Activated T-cell treated with anti-CD3 and anti-CD28 coated beads, Interleukin-2, amount 50 U/mL, for 4 hours (primary cell): ENCODE data around the gene TMC7. TPM values are rescaled to one million over a fixed set of nuclear protein-coding genes. Genes with fewer than 3 reads are reported as not detected.

Experiments used
- ATAC-seq, 2 donors: fragments of 200-7000 bp; cut with Tn5 transposase; one replicate each; pipeline ENCODE4 v1.10.0; 2021
- DNase-seq: peaks from one replicate; pipeline ENCODE4 v3.0.0-alpha.2; 2020
- H3K27me3 Mint-ChIP-seq: one replicate; pipeline ENCODE4 v1.8.0; 2021; ENCODE audit warnings: low read depth, mixed read lengths
- H3K36me3 Mint-ChIP-seq: one replicate; pipeline ENCODE4 v1.8.0; 2022; ENCODE audit warnings: mixed read lengths; ENCODE audit not compliant: insufficient read depth
- H3K4me1 Mint-ChIP-seq: one replicate; pipeline ENCODE4 v1.8.0; 2021; ENCODE audit warnings: low read depth, mixed read lengths
- H3K4me3 Mint-ChIP-seq: one replicate; pipeline ENCODE4 v1.8.0; 2021; ENCODE audit warnings: mild to moderate bottlenecking, moderate library complexity, mixed read lengths
- H3K9me3 Mint-ChIP-seq: one replicate; pipeline ENCODE4 v1.8.0; 2021; ENCODE audit warnings: mixed read lengths
- total RNA-seq, 3 donors: library from RNA; stranded (reverse); gene quantifications; one replicate each; pipeline ENCODE4 v1.2.1, GENCODE V29; 2021

TMC7 gene
- total RNA-seq, 3 donors from 2014 or later, result not detected

DNA sequence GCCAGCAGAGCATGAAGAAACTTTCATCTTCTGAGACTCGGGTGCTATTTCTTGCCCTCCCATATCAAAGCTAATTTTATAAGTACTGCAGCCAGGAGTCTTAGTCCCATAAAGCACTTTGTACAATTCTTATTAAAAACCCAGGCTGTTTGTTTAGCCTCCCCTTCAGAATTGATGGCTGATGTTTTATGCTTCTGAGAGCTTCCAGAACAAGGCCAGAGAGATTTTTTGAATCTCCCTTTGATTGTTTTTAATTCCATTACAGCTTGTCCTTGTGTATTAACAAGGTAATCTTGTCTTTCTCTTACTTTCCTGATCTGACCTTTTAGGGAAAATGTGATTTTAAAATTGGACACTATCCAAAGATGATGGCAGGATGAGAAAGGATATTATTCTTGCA lies 99.9 kb downstream of the TMC7 start:
- peaks cover 5% of the 10 kb centered on the region for H3K27me3 Mint-ChIP-seq
- no peak for ATAC-seq
- peaks cover 21% of the 10 kb centered on the region for H3K36me3 Mint-ChIP-seq

DNA sequence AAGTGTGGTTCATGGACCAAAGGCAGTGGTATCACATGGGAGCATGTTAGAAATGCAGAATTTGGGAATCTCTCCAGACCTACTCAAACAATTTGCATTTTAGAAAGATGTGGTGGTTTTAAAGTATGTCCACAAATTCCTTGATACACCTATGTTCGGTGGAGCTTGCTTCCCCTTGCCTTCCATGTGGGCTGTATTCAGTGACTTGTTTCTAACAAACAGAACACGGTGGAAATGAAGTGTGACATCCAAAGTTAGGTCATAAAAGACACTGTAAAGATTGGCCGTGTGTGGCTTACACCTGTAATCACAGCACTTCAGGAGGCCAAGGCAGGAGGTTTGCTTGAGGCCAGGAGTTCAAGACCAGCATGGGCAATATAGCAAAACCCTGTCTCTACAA lies 100.4 kb downstream of the TMC7 start:
- peaks cover 5% of the 10 kb centered on the region for H3K27me3 Mint-ChIP-seq
- H3K36me3 Mint-ChIP-seq, result peaks cover 17% of the 10 kb centered on the region
- DNase-seq (no peak), ATAC-seq (no peak)
- H3K4me1 Mint-ChIP-seq, result peaks cover 5% of the 10 kb centered on the region
- H3K9me3 Mint-ChIP-seq, result no peaks in the 10 kb centered on the region
- no peak overlapping the region for H3K4me3 Mint-ChIP-seq

More for the DNA sequence above, 99.9 kb downstream of the TMC7 start:
- no peak for DNase-seq
- Mint-ChIP-seq H3K4me1 (peaks cover 5% of the 10 kb centered on the region), H3K9me3 (no peaks in the 10 kb centered on the region), H3K4me3 (no peak overlapping the region)

DNA sequence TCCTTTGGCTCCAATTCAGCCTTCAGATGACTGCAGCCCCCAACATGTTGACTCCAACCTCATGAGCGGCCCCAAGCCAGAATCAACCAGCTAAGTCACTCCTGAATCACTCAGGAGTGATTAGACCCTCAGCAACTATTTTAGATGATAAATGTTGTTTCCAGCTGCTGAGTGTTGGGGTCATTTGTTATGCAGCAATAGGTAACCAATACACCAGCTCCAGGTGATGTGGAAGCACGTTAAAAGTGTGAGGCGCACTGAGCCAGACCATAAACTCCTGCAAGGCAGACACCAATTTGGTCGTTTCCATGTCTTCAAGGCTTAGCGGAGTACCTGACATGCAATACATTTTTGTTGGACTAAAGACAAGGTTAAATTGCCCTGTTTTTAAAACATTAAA lies 101.1 kb downstream of the TMC7 start:
- ATAC-seq, result no peak
- H3K4me3 Mint-ChIP-seq, result no peak overlapping the region
- DNase-seq, result no peak
- H3K9me3 Mint-ChIP-seq, result no peaks in the 10 kb centered on the region
- H3K27me3 Mint-ChIP-seq, result peaks cover 5% of the 10 kb centered on the region
- H3K36me3 Mint-ChIP-seq, result peaks cover 14% of the 10 kb centered on the region
- peaks cover 5% of the 10 kb centered on the region for H3K4me1 Mint-ChIP-seq

DNA sequence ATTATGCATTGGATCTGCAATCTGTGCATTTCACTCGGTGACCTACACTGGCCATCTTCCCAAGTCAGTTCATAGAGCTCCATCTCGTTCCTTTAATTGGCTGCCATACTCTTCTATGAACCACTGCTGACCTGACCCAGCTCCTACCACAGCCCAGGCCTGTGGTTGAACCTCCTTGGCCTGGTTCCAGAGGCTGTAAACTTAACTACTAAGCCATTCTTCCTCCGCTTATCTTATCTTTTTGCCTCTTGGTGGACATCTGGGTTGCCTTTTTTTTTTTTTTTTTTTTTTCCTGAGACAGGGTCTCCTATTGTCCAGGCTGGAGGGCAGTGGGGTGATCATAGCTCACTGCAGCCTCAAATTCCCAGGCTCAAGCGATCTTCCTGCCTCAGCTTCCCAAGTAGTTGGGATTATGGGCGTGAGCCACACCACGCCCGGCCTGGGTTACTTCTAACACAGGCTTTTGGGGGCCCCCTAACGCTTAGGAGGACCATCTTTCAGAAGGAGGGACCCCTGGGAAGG lies 102.0 kb downstream of the TMC7 start:
- Mint-ChIP-seq H3K36me3 (peaks cover 12% of the 10 kb centered on the region), H3K9me3 (no peaks in the 10 kb centered on the region), H3K27me3 (peaks cover 5% of the 10 kb centered on the region), H3K4me3 (no peak overlapping the region), H3K4me1 (peaks cover 5% of the 10 kb centered on the region)
- no peak for DNase-seq
- no peak for ATAC-seq

DNA sequence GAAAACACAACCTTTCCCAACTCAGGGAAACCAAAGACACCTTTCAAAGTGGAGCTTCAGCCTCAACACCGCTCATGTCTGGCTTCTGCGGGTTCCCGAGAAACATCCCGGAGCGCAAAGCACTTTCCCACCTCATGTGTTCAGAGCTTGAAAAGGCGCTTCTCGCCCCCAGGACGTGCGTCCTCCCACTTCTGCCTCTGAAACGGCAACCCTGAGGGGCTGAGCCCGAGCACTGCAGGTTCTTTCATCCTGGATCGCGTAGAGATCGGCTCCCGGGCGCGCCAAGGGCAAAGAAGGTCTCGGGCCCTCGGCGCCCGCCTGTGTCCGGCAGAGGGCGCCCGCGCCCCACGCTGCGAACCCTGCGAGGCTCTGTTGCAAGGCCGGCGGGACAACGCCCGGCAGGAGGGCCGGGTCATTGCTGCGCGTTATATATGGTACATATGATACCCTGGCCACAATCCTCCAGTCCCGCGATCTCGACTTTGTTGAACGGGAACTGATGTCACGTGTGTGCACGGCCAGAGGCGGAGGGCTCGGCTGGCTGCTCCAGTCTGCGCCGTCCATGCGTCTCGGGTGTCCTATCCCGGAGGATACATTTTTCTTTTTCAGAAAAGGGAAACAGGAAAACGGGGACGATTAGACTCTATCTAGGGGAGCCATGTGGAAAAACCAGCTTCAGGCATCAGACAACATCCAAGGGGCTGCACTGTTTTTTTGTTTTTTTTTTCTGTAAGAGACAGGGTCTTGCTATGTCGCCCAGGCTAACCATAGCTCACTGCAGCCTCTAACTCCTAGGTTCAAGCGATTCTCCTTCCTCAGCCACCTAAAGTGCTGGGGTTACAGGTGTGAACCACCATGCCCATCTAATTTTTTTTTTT lies 102.8 kb downstream of the TMC7 start:
- Mint-ChIP-seq H3K27me3 (peaks cover 5% of the 10 kb centered on the region), H3K9me3 (peaks cover 1% of the 10 kb centered on the region), H3K4me1 (peaks cover 5% of the 10 kb centered on the region), H3K4me3 (peak overlapping the region; percentile 54), H3K36me3 (peaks cover 5% of the 10 kb centered on the region)
- peak; percentile 72 for DNase-seq
- ATAC-seq, result peak; percentile 99

DNA sequence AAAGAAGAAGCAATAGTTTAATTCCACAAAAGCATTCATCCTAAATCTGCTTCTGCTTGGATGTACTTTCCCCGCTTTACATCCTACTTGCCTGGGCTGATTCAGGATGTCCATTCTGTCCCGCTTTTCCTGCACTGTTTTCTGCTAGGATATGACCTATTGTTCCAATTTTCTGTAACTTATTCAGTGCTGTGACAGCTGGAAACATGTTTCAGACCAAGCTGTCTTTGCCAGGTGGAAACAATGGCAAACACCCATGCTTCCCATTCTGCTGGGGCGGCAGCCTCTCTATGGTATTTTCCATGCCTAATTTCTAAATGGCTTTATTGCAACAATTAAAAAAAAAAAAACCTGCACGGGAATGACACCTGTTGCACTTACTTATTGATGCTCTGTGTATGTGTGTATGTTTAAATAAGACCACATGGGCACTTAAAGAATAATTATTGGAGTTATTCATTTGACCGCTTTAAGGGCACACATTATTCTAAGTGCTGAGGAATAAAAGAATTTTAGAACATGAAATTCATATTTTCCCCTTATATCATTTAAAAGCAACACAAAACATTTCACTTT lies 104.7 kb downstream of the TMC7 start:
- DNase-seq (no peak), ATAC-seq (no peak)
- Mint-ChIP-seq H3K9me3 (peaks cover 4% of the 10 kb centered on the region), H3K27me3 (peaks cover 5% of the 10 kb centered on the region), H3K4me3 (no peak overlapping the region), H3K4me1 (peaks cover 5% of the 10 kb centered on the region), H3K36me3 (no peaks in the 10 kb centered on the region)

DNA sequence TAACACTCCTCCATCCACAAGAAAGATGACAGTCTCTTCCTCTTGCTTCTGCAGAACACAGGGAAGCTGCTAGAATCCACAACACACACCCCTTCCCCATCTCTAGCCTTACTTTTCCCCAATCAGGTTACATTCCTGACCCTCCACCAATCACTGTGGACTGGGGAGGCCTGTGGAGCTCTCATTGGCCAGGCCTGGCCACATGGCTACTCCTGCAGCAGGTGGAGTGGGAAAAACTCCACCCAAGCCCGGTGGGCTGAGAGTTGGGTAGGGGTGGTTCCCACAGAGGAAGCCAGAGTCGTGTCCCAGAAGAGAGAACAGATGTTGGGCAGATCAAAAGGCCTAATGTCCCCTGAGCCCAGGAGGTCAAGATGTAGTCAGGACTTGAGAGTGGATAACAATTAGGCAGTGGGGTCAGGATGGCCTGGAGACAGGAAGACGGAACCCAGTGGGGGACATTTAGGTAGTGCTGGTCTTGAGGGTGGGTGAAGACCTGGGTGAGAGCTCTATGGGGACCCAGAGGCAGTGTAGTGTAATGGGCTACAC lies 105.7 kb downstream of the TMC7 start:
- H3K36me3 Mint-ChIP-seq, result no peaks in the 10 kb centered on the region
- ATAC-seq (no peak), DNase-seq (no peak)
- peaks cover 5% of the 10 kb centered on the region for H3K4me1 Mint-ChIP-seq
- H3K27me3 Mint-ChIP-seq, result peaks cover 5% of the 10 kb centered on the region
- H3K9me3 Mint-ChIP-seq, result peaks cover 4% of the 10 kb centered on the region
- H3K4me3 Mint-ChIP-seq, result no peak overlapping the region

DNA sequence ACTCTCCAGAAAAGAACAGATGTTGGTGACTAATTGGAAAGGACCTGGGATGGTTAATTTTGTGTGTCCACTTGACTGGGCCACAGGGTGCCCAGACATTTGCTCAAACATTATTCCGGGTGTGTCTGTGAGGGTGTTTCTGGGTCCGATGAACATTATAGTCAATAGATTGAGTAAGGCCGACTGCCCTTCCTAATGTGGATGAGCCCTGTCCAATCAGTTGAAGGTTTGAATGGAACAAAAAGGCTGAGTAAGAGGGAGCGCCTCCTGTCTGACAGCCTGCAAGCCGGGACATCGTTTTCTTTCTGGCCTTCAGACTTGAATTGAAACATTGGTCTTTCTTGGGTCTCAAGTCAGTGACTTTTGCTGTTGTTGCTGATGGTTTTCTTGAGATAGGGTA lies 107.2 kb downstream of the TMC7 start:
- no peak for ATAC-seq
- H3K27me3 Mint-ChIP-seq, result peaks cover 5% of the 10 kb centered on the region
- no peak overlapping the region for H3K4me3 Mint-ChIP-seq
- H3K9me3 Mint-ChIP-seq, result peaks cover 4% of the 10 kb centered on the region
- peaks cover 8% of the 10 kb centered on the region for H3K4me1 Mint-ChIP-seq
- no peak for DNase-seq
- no peaks in the 10 kb centered on the region for H3K36me3 Mint-ChIP-seq

DNA sequence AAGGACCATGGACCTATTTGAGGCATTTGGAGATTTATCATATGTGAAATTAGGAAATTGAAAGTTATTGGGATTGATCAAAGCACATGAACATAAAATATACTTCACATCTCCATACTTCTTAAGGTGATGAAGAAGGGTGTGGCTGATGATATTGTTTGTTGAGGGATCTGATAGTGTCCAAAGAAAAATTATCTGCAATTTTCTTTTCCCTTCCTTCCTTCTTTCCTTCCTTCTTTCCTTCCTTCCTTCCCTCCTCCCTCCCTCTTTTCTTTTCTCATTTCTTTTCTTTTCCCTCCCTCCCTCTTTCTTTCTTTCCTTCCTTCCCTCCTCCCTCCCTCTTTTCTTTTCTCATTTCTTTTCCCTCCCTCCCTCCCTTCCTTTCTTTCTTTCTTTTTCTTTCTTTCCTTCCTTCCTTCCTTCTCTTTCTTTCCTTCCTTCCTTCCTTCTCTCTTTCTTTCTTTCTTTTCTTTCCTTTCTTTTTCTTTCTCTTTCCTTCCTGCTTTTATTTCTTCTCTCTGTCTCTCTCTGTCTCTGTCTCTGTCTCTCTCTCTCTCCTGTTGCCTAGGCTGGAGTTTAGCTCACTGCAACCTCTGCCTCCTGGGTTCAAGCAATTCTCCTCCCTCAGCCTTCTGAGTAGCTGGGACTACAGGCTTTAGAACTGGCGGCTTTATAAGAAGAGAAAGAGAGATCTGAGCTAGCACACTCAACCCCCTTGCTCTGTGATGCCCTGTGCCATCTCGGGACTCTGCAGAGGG lies 109.1 kb downstream of the TMC7 start:
- Mint-ChIP-seq H3K9me3 (peaks cover 4% of the 10 kb centered on the region), H3K4me3 (no peak overlapping the region), H3K36me3 (no peaks in the 10 kb centered on the region), H3K27me3 (no peaks in the 10 kb centered on the region), H3K4me1 (peaks cover 5% of the 10 kb centered on the region)
- ATAC-seq (no peak), DNase-seq (no peak)

DNA sequence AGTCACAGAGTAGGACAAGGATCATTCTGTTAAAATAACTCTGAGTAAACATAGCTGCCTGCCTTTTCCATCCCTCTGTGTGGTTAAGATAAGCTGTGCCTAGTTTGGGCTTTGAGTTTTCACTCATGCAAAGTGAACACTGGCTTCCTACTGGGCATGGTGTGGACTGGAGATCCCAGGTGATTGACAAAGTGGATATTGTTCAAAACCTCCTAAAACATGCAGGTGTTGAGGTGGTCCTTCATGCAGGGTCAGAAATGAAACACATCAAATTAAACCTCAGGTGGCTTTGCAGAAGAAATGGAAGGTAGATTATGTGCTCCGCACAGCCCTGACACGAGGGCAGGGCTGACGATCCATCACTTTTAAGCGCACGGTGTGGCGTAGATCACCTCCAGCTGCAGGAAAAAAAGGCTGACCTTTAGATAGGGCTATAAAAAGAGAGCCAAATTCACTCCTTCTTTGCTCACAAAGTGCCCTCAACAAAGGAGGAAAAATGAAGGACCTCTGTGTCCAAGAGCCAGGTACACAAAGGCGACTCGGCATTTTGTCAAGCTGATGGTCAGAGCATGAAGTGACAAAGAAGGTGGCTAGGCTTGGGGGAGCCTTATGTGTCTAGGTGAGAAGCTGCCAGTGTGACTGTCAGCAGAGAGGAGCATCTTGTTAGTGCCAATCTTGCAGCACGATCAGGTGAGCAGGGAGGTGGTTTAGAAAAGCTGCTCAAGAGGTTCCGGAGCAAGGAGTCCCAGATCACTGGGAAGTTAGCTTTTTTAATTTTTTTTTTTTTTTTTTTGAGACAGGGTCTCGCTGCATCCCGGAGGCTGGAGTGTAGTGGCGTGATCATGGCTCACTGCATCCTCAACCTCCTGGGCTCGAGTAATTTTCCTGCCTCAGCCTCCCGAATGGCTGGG lies 110.2 kb downstream of the TMC7 start:
- H3K36me3 Mint-ChIP-seq, result no peaks in the 10 kb centered on the region
- peaks cover 5% of the 10 kb centered on the region for H3K4me1 Mint-ChIP-seq
- H3K4me3 Mint-ChIP-seq, result no peak overlapping the region
- DNase-seq (no peak), ATAC-seq (no peak)
- peaks cover 10% of the 10 kb centered on the region for H3K9me3 Mint-ChIP-seq
- H3K27me3 Mint-ChIP-seq, result no peaks in the 10 kb centered on the region

DNA sequence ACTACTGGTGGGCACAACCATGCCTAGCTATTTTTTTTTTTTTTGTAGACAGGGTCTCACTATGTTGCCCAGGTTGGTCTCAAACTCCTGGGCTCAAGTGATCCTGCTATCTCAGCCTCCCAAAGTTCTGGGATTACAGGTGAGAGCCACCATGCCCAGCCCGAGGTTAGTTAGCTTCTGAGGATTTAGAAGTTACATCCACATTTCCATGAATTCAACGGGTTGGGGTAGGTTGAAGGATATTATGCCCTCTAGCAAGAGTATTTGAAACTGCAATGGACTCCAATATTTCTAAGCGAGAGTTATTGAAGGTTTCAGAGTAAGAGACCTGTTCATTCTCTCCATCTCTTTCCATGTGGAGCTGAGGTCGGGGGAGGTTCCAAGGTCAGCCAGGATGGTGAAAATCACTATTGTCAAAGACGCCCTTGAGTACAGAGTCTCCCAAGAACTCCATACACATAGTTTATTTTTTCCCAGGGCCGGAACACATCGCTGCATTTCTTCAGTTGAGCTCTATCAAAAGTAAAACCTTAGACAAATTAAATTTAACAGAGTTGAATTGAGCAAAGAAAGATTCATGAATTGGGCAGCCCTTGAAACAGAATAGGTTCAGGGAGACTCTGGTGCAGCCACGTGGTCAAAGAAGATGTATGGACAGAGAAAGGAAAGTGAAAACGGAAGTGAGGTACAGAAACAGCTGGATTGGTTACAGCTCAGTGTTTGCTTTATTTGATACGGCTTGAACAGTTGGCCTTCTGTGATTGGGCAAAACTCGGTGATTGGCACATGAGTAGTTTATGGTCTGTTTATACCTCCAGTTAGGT lies 111.0 kb downstream of the TMC7 start:
- Mint-ChIP-seq H3K4me3 (no peak overlapping the region), H3K27me3 (no peaks in the 10 kb centered on the region), H3K9me3 (peaks cover 10% of the 10 kb centered on the region), H3K4me1 (peaks cover 5% of the 10 kb centered on the region), H3K36me3 (no peaks in the 10 kb centered on the region)
- no peak for DNase-seq
- ATAC-seq, result no peak

DNA sequence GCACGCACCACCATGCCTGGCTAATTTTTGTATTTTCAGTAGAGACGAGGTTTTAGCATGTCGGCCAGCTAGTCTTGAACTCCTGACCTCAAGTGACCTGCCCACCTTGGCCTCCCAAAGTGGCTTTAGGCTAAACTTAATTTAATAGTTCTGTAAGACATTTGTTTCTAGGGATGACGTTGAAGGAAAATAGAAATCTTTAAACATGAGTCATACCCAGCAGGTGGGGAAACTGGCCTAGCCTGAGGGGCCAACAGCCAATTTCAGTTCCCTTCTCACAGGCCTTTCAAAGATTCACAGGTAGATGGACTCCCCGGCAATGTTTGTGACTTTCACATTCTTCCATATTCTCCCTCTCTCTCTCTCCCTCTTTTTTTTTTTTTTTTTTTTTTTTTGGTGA lies 111.9 kb downstream of the TMC7 start:
- Mint-ChIP-seq H3K9me3 (peaks cover 10% of the 10 kb centered on the region), H3K27me3 (no peaks in the 10 kb centered on the region), H3K36me3 (no peaks in the 10 kb centered on the region), H3K4me3 (no peak overlapping the region), H3K4me1 (peaks cover 5% of the 10 kb centered on the region)
- ATAC-seq (no peak), DNase-seq (no peak)

DNA sequence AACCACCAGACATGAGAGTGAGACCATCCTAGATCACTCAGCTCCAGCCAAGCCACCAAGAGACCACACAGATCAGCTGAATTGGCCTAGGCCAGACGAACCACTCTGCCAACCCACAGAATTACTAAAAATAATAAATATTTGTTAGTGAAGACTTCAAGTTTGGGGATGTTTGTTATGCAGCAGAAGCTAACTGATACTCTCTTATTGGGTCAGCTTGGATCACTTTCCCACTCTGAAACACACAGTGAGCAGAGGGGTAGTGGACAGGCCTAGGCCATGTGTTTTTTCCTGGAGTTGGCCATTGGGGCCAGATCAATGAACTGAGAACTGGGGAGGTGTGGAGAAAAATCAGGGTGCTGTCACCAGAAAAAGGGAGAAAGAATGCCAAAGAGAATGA lies 114.4 kb downstream of the TMC7 start:
- ATAC-seq (no peak), DNase-seq (no peak)
- peaks cover 6% of the 10 kb centered on the region for H3K9me3 Mint-ChIP-seq
- no peak overlapping the region for H3K4me3 Mint-ChIP-seq
- no peaks in the 10 kb centered on the region for H3K36me3 Mint-ChIP-seq
- H3K4me1 Mint-ChIP-seq, result peaks cover 5% of the 10 kb centered on the region
- no peaks in the 10 kb centered on the region for H3K27me3 Mint-ChIP-seq
